Loucy (cell line): Measurements from ENCODE around the gene SPRR2E.
"Not testable (repeated sequence)": the region's sequence is repeated elsewhere in the genome, so short reads cannot be mapped to it uniquely, and the experiment has no call there.

ENCODE experiments used
- EZH2phosphoT487 ChIP-seq: fragments of 200-600 bp; IDR thresholded peaks from 2 replicates; pipeline ENCODE4 v1.6.1; 2018; ENCODE audit warnings: antibody characterized with exemption, mild to moderate bottlenecking, moderate library complexity, borderline replicate concordance
- TF ChIP-seq, protein P1 (sequence below): fragments of 200-600 bp; sonication (generic); conservative IDR thresholded peaks from 2 replicates; pipeline ENCODE4 v1.5.1; 2014; ENCODE audit warnings: mild to moderate bottlenecking, antibody characterized with exemption, low read length

DNA sequence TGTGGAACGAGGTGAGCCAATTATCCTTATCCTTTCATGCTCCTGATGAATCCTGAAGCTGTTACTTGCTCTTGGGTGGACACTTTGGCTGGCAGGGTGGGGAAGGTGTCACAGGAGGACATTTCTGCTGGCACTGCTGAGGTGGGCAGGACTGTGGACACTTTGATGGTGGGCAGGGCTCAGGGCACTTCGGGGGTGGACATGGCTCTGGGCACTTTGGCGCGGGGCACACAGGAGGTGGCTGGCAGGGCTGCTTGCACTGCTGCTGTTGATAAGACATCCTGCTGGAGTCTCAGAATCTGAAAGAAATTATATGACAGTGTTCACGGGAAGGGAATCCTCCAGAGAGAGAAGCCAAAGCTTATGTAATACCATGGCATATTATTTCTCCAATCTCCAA lies 18.1 kb upstream of the SPRR2E start:
- not testable (repeated sequence) for TF ChIP-seq EZH2phosphoT487
- TF ChIP-seq, protein P1, sequence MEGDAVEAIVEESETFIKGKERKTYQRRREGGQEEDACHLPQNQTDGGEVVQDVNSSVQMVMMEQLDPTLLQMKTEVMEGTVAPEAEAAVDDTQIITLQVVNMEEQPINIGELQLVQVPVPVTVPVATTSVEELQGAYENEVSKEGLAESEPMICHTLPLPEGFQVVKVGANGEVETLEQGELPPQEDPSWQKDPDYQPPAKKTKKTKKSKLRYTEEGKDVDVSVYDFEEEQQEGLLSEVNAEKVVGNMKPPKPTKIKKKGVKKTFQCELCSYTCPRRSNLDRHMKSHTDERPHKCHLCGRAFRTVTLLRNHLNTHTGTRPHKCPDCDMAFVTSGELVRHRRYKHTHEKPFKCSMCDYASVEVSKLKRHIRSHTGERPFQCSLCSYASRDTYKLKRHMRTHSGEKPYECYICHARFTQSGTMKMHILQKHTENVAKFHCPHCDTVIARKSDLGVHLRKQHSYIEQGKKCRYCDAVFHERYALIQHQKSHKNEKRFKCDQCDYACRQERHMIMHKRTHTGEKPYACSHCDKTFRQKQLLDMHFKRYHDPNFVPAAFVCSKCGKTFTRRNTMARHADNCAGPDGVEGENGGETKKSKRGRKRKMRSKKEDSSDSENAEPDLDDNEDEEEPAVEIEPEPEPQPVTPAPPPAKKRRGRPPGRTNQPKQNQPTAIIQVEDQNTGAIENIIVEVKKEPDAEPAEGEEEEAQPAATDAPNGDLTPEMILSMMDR: not testable (repeated sequence)
